Measurements from ENCODE around the gene POLK.
"Not testable (repeated sequence)": the region's sequence is repeated elsewhere in the genome, so short reads cannot be mapped to it uniquely, and the experiment has no call there.

Gene POLK

DNA sequence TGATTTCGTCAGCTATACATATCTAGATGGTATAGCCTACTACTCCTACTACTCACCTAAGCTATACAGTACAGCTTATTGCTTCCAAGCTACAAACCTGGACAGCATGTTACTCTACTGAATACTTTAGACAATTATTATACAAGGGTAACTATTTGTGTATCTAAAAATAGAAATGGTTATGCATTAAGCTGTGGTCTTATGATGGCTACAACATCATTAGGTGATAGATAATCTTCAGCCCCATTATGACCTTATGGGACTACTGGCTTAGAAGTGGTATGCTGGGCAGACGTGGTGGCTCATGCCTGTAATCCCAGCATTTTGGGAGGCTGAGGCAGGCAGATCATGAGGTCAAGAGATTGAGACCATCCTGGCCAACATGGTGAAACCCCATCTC is 40.5 kb upstream of the POLK start:
- no peak for DNase-seq (ENCODE audit: low read depth)
- TF ChIP-seq CTCF (IDR thresholded peaks at IDR 0.05; ENCODE audit: insufficient read depth, low read depth, low read length, missing control alignments) = no peak
- H3K4me3 ChIP-seq (ENCODE audit: low read depth, low read length) = no peak overlapping the region

DNA sequence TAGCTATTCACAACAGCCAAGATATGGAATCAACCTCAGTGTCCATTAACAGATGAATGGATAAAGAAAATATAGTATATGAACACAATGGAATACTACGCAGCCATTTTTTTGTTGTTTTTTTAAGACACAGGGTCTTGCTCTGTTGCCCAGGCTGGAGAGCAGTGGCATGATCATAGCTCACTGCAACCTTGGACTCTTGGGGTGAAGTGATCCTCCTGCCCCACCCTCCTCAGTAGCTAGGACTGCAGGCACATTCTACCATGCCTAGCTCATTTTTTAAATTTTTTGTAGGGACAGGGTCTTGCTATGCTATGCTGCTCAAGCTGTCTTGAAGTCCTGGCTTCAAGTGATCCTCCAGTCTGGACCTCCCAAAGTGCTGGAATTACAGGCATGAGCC is 38.7 kb upstream of the POLK start:
- no peak overlapping the region for H3K4me3 ChIP-seq (ENCODE audit: low read depth, low read length)
- DNase-seq (ENCODE audit: low read depth) = no peak
- TF ChIP-seq CTCF (IDR thresholded peaks at IDR 0.05; ENCODE audit: insufficient read depth, low read depth, low read length, missing control alignments) = no peak

DNA sequence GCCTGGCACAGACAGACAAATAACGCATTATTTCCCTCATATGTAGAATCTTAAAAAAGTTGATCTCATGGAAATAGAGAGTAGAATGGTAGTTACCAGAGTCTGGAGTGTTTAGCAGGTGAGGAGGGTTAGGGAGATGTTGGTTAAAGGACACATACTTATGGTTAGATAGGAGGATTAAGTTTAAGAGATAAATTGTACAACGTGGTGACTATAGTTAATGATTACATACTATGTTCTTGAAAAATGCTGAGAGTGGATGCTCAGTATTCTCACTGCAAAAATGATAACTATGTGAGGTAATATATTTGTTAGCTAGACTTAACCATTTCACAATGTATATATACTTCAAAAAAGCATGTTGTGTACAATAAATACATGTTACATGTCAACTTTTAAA is 38.2 kb upstream of the POLK start:
- no peak overlapping the region for H3K4me3 ChIP-seq (ENCODE audit: low read depth, low read length)
- DNase-seq (ENCODE audit: low read depth) = no peak
- no peak for TF ChIP-seq CTCF (IDR thresholded peaks at IDR 0.05; ENCODE audit: insufficient read depth, low read depth, low read length, missing control alignments)

DNA sequence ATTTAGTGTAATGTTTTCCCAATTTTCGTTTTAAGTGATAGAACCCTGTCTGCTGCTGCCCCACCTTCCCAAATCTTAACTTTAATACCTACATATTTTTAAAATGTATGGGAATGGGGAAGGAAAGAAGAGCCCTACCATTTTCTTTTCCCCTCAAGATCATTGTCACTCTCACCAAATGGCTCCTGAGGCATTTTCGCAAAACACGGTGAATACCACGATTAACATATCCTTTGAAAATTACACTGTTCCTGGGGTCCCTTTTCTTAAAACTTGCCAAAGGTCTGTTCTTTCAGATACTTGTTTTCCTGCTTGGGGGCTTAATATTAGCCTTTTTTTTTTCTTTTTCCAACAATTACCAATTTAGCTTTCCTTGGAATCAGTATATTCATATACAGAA is 36.3 kb upstream of the POLK start:
- no peak for DNase-seq (ENCODE audit: low read depth)
- H3K4me3 ChIP-seq (ENCODE audit: low read depth, low read length) = no peak overlapping the region
- TF ChIP-seq CTCF (IDR thresholded peaks at IDR 0.05; ENCODE audit: insufficient read depth, low read depth, low read length, missing control alignments) = no peak

DNA sequence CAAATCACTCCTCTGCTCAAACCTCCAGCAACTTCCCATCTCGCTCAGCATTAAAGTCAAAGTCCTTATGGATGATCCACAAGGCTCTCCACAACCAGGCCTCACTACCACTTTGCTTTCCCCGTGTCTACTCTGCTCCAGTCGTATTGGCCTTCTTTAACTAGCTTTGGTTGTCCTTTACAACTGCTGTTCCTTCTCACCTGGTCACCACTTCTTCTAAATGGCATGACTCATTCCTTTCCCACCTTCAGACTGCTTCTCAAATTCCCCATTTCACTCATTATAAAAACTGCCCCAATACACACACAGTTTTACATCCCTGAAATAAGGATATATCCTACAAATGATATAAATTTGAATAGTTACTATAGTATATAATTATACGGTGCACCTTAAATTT is 30.7 kb upstream of the POLK start:
- no peak overlapping the region for H3K4me3 ChIP-seq (ENCODE audit: low read depth, low read length)
- no peak for TF ChIP-seq CTCF (IDR thresholded peaks at IDR 0.05; ENCODE audit: insufficient read depth, low read depth, low read length, missing control alignments)
- no peak for DNase-seq (ENCODE audit: low read depth)

DNA sequence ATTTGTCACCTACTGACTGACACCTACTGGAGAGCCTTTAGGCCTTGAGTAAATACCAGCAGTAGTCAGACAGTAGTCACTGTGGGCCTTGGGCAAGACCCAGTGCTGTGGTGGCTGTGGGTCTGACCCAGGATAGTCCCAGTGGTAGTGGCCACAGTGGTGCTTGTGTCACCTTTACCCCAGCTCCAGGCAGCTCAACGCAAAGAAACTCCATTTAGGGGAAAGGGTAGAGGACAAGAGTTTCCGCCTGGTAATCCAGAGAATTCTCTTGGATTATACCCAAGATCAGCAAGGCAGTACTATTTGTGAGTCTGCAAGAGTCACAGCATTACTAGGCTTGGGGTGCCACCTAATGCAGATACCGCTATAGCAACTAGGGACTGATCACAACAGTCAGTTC is 29.2 kb upstream of the POLK start:
- no peak for TF ChIP-seq CTCF (IDR thresholded peaks at IDR 0.05; ENCODE audit: insufficient read depth, low read depth, low read length, missing control alignments)
- no peak for DNase-seq (ENCODE audit: low read depth)
- no peak overlapping the region for H3K4me3 ChIP-seq (ENCODE audit: low read depth, low read length)

GRCh38 chr5:75484605-75485004 is 27.1 kb upstream of the POLK start:
- DNase-seq (ENCODE audit: low read depth) = no peak
- TF ChIP-seq CTCF (IDR thresholded peaks at IDR 0.05; ENCODE audit: insufficient read depth, low read depth, low read length, missing control alignments) = no peak
- no peak overlapping the region for H3K4me3 ChIP-seq (ENCODE audit: low read depth, low read length)

GRCh38 chr5:75489847-75490246 is 21.8 kb upstream of the POLK start:
- not testable (repeated sequence) for DNase-seq (ENCODE audit: low read depth); H3K4me3 ChIP-seq (ENCODE audit: low read depth, low read length)

Data from GM12865 (cell line).